Aorta (tissue), 5 donors: Measurements from ENCODE around the gene LENG1. TPM values are rescaled to one million over a fixed set of nuclear protein-coding genes. Genes with fewer than 3 reads are reported as not detected.
A peak's percentile ranks its signal among the peaks of the same experiment; 100 is the strongest.
"Not testable (repeated sequence)": the region's sequence is repeated elsewhere in the genome, so short reads cannot be mapped to it uniquely, and the experiment has no call there.

Experiments used
- ATAC-seq: fragments of 200-7000 bp; cut with Tn5 transposase; one replicate; pipeline ENCODE4 v1.9.1; 2022; ENCODE audit warnings: moderate library complexity; ENCODE audit not compliant: low FRiP score
- DNase-seq, 2 donors: peaks; one replicate each; pipeline ENCODE4 v3.0.0-alpha.2; 2020
- H3K27ac ChIP-seq, 2 donors: one replicate each; pipeline ENCODE4 v1.5.1; 2013; ENCODE audit warnings: low read length in 2 of 2, mild to moderate bottlenecking in 2 of 2, moderate library complexity in 2 of 2, control low read depth in 1 of 2, inconsistent platforms in 1 of 2, low read depth in 1 of 2
- H3K27me3 ChIP-seq, 2 donors: one replicate each; pipeline ENCODE4 v1.6.1; 2013; ENCODE audit warnings: control low read depth in 1 of 2, low read length in 1 of 2, mild to moderate bottlenecking in 1 of 2, moderate library complexity in 1 of 2; ENCODE audit not compliant: insufficient read depth in 2 of 2, control insufficient read depth in 1 of 2
- H3K36me3 ChIP-seq, 2 donors: one replicate each; pipeline ENCODE4 v1.6.1; 2013; ENCODE audit warnings: control low read depth in 1 of 2, low read length in 1 of 2, mild to moderate bottlenecking in 1 of 2; ENCODE audit not compliant: insufficient read depth in 2 of 2, control insufficient read depth in 1 of 2
- H3K4me1 ChIP-seq, 2 donors: one replicate each; pipeline ENCODE4 v1.6.1; 2013; ENCODE audit warnings: low read length in 2 of 2, control low read depth in 1 of 2, mild to moderate bottlenecking in 1 of 2, moderate library complexity in 1 of 2; ENCODE audit not compliant: insufficient read depth in 2 of 2, control insufficient read depth in 1 of 2
- H3K4me3 ChIP-seq, 2 donors: one replicate each; pipeline ENCODE4 v1.5.1; 2013; ENCODE audit warnings: low read length in 2 of 2, control low read depth in 1 of 2, mild to moderate bottlenecking in 1 of 2
- H3K9me3 ChIP-seq: one replicate; pipeline ENCODE4 v1.6.1; 2013; ENCODE audit warnings: mild to moderate bottlenecking, low read length; ENCODE audit not compliant: control insufficient read depth
- WGBS, 2 donors: extraction: QIAGEN DNeasy Blood & Tissue Kit; methylation state at CpG; one replicate each; pipeline ENCODE4 v1.1.7; 2013; 5-methylcytosine and 5-hydroxymethylcytosine counted together
- intact Hi-C, 2 donors: fragments of 100-400 bp; cut with DNase I; formaldehyde crosslinking; loops; one replicate each; pipeline versions ENCODE4 v1.14.2 to v1.15.0; 2022
- long read RNA-seq, 2 donors: library from polyadenylated mRNA; unstranded; transcript quantifications; one replicate each; pipeline ENCODE4 v2.0.0, GENCODE V29; 2020 to 2021
- polyA plus RNA-seq, 2 donors: library from polyadenylated mRNA; stranded (reverse); fragments of 200-250 nt; gene quantifications; one replicate each; pipeline ENCODE4 v1.2.3, GENCODE V29; 2013
- total RNA-seq, 2 donors: library from RNA; stranded (reverse); fragmentation: NEBNext Ultra II Directional; extraction: Animal tissue kit (Norgen Biotek cat#: 25700); gene quantifications; one replicate each; pipeline ENCODE4 v1.2.1, GENCODE V29; 2021
- donor health status: healthy with polysubstance abuse.
- donor health status: Bipolar disorder and iron deficiency.
- donor health status: DM: no; HTN: no; CAD: no.
- donor health status: DM: no; HTN: no; CAD: no.
- donor health status: DM: yes; HTN: yes; CAD: no.

Gene LENG1
- total RNA-seq (1 to 10 TPM; 5.7 to 6.0 TPM), polyA plus RNA-seq (10 to 100 TPM in 1 of 2 donors, 1 to 10 TPM in 1; 7.5 to 10.1 TPM)
- long read RNA-seq, donor 1, partial matches to known transcripts = 0 of 5 reads
- long read RNA-seq, donor 1, other reads (novel, unspliced or antisense) = 1 of 5 reads
- long read RNA-seq, donor 2, partial matches to known transcripts = 0 of 3 reads
- long read RNA-seq, donor 2, other reads (novel, unspliced or antisense) = 0 of 3 reads

- peak; percentile 98 to 100 for DNase-seq
- peak; percentile 97 for ATAC-seq
- Histone ChIP-seq H3K4me1 (no peaks in the 10 kb centered on the region), H3K36me3 (peaks cover 1 to 4% of the 10 kb centered on the region in 2 donors), H3K9me3 (no peaks in the 10 kb centered on the region), H3K27ac (peak within 1 kb of the TSS in 1 of 2 donors; percentile 96), H3K4me3 (peak within 1 kb of the TSS; percentile 47 to 51), H3K27me3 (no peaks in the 10 kb centered on the region)
- intact Hi-C loops = loop anchor here (1.0 to 10.0 kb wide), 2 partner anchors 22 to 295 kb away; partner anchors contain the start of gene CNOT3 (in 1 of the 2)
- WGBS, 2 donors = 0% methylated on average over 71 to 72 of the region's 72 CpGs
These were observed at the start of gene LENG1 for GRCh38 chr19:54159352-54160181. TSS of gene LENG1 (minus strand) at chr19:54159721. CDS start at chr19:54159695, 26 bp downstream.

DNA sequence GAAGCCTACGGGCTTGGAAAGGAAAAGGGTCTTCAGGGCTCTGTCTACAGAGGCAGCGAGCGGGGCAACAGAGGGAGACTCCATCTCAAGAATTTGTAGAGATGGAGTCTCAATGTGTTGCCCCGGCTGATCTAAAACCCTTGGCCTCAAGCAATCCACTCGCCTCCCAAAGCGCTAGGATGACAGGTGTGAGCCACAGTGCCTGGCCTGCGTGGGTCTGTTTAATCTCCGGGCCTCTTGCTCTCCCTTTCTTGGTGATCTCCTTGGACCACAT, 49.2 kb upstream of the LENG1 start:
- Histone ChIP-seq H3K27ac (no peak overlapping the region), H3K9me3 (no peaks in the 10 kb centered on the region), H3K4me1 (no peaks in the 10 kb centered on the region), H3K27me3 (no peaks in the 10 kb centered on the region), H3K4me3 (no peak overlapping the region), H3K36me3 (peaks cover 0 to 6% of the 10 kb centered on the region in 2 donors)
- peak in 1 of 2 donors; percentile 69 for DNase-seq
- ATAC-seq = no peak
- intact Hi-C loops = no loop called here
- WGBS, 2 donors = 73 to 76% methylated on average over 8 of the region's 8 CpGs

GRCh38 chr19:54207983-54208783, 48.7 kb upstream of the LENG1 start:
- H3K27me3 ChIP-seq = no peaks in the 10 kb centered on the region
- H3K36me3 ChIP-seq = peaks cover 0 to 8% of the 10 kb centered on the region in 2 donors
- intact Hi-C loops = no loop called here
- no peaks in the 10 kb centered on the region for H3K9me3 ChIP-seq
- no peaks in the 10 kb centered on the region for H3K4me1 ChIP-seq
- DNase-seq (peak; percentile 78 to 89), ATAC-seq (peak; percentile 68)
- H3K27ac ChIP-seq = no peak overlapping the region
- H3K4me3 ChIP-seq = no peak overlapping the region
- WGBS, 2 donors = 67 to 68% methylated on average over 18 of the region's 18 CpGs

DNA sequence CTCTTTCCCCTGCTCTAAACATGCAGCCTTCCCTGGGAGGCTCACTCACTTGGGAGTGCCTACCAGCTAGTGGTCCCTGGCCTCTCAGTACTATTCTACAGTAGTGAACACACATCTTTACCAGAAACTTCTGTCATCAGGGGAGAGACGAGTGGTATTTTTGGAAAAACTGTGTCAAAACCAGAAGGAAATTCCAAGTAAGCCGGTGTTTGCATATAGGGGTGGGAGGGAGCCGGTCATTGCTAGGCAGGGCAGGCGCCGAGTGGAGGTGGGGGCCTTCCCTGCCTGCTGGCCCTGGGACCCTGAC, 48.1 kb upstream of the LENG1 start:
- intact Hi-C loops = no loop called here
- peak in 1 of 2 donors; percentile 76 for DNase-seq
- H3K27ac ChIP-seq = no peak overlapping the region
- no peak overlapping the region for H3K4me3 ChIP-seq
- ATAC-seq = no peak
- no peaks in the 10 kb centered on the region for H3K9me3 ChIP-seq
- peaks cover 0 to 9% of the 10 kb centered on the region in 2 donors for H3K36me3 ChIP-seq
- 54 to 62% methylated on average over 5 of the region's 5 CpGs for WGBS, 2 donors
- no peaks in the 10 kb centered on the region for H3K27me3 ChIP-seq
- H3K4me1 ChIP-seq = no peaks in the 10 kb centered on the region

DNA sequence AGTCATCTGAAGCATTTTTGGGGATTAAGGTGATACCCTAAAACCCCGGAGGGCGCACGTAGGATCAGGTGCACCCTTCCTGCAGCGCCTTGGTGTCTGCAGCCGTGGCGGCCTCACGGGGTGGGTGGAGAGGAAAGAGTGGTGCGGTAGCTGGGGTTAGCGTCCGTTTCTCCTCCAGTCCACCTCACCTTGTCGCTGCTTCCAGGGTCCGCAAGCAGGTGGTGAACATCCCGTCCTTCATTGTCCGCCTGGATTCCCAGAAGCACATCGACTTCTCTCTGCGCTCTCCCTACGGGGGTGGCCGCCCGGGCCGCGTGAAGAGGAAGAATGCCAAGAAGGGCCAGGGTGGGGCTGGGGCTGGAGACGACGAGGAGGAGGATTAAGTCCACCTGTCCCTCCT, 47.7 kb upstream of the LENG1 start:
- intact Hi-C loops, H3K36me3 ChIP-seq, H3K9me3 ChIP-seq, H3K4me3 ChIP-seq, ATAC-seq, H3K27me3 ChIP-seq, H3K4me1 ChIP-seq, H3K27ac ChIP-seq: not testable (repeated sequence)
- 83 to 85% methylated on average over 17 to 23 of the region's 23 CpGs for WGBS, 2 donors
- DNase-seq = peak in 1 of 2 donors; percentile 65

DNA sequence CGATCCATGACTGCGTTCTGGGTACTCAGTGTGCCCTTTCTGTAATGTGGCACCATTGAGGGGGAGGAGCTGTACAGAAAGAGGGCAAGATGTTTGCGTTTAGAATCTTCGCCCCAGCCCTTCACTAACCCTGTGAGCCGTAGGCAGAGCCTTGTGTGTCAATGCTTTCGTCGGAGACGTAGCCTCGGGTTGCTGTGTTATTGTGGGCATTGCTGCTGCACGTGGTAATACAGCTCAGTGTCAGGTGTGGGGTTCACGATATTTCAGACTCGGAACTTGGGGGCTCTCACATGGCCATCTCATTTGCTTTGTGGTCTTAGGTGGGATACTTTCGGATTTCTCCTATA, 47.3 kb upstream of the LENG1 start:
- intact Hi-C loops = no loop called here
- Histone ChIP-seq H3K4me1 (no peaks in the 10 kb centered on the region), H3K36me3 (peaks cover 0 to 9% of the 10 kb centered on the region in 2 donors), H3K27me3 (no peaks in the 10 kb centered on the region), H3K9me3 (no peaks in the 10 kb centered on the region), H3K27ac (no peak overlapping the region), H3K4me3 (no peak overlapping the region)
- 81 to 82% methylated on average over 13 of the region's 13 CpGs for WGBS, 2 donors
- DNase-seq (peak in 1 of 2 donors; percentile 34), ATAC-seq (no peak)

- H3K4me3 ChIP-seq = no peak overlapping the region
- H3K4me1 ChIP-seq = no peaks in the 10 kb centered on the region
- H3K27ac ChIP-seq = no peak overlapping the region
- DNase-seq (peak in 1 of 2 donors; percentile 73), ATAC-seq (no peak)
- H3K36me3 ChIP-seq = peaks cover 0 to 9% of the 10 kb centered on the region in 2 donors
- no peaks in the 10 kb centered on the region for H3K27me3 ChIP-seq
- 90 to 91% methylated on average over 27 of the region's 27 CpGs for WGBS, 2 donors
- intact Hi-C loops = no loop called here
- H3K9me3 ChIP-seq = no peaks in the 10 kb centered on the region
These were observed 46.7 kb upstream of the LENG1 start for GRCh38 chr19:54206030-54206830.

DNA sequence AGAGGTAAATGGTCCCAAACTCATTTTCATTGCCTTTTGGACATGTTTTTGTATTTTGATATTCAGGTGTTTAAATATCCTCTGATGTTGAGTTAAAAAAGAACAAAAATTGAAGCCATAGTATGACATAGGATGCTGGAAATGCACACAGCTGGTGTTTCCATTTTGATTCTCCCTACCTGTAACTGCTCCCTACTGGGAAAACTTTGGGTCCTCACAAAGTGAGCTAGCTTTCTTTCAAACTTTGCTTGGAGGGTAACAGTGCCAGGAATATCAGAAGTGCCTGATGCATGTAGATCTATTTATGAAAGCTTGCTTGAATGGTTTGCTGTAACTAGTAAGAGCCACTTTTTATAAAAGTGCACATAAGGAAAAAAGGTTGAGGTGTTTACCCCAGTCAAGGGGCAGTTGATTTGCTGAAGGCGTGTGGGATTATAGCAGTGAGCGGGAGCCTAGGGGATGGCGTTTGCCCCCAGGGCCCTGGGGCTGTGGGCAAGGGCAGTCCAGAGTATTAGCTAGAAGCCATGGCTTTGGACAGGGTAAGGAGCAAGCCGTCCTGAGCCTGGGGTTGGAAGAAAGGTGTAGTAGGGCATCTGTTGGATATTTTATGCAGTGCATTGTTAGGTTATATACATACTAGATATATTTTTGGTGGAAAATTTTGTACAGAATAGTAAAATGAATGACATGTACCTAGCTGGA, 45.4 kb upstream of the LENG1 start:
- intact Hi-C loops = loop anchor here in 1 of 2 donors (5.0 kb wide), 1 partner anchor 38 kb away; no protein-coding TSS in a partner anchor
- H3K27ac ChIP-seq = no peak overlapping the region
- peak in 1 of 2 donors; percentile 7 for DNase-seq
- WGBS, 2 donors = 70 to 72% methylated on average over 4 of the region's 4 CpGs
- no peaks in the 10 kb centered on the region for H3K9me3 ChIP-seq
- H3K4me3 ChIP-seq = no peak overlapping the region
- no peaks in the 10 kb centered on the region for H3K4me1 ChIP-seq
- H3K27me3 ChIP-seq = no peaks in the 10 kb centered on the region
- ATAC-seq = no peak
- peaks cover 0 to 9% of the 10 kb centered on the region in 2 donors for H3K36me3 ChIP-seq
